ENCODE results near the gene OXCT2.
"Not testable (repeated sequence)": the region's sequence is repeated elsewhere in the genome, so short reads cannot be mapped to it uniquely, and the experiment has no call there.

- TF ChIP-seq EZH2 (IDR thresholded peaks at IDR 0.05; ENCODE audit: low read length); CTCF (optimal IDR thresholded peaks at IDR 0.05 in 1 of 3, IDR thresholded peaks at IDR 0.05 in 1 of 3, conservative IDR thresholded peaks at IDR 0.05 in 1 of 3; ENCODE audit: extremely low read depth in 1 of 3, insufficient read depth in 2 of 3, low read length in 3 of 3): not testable (repeated sequence)
Measured at GRCh38 chr1:39763619-39764374, 7.4 kb downstream of the OXCT2 start.

Measured in keratinocyte (primary cell).